HEK293 (cell line): ENCODE data around the gene SLC35F5.

ENCODE experiments used
- CTCF ChIA-PET: fragments of 350-600 bp; formaldehyde crosslinking; extraction: SDS; loops from one replicate; lab custom pipeline; 2021; ENCODE audit warnings: antibody characterized with exemption; lab: Yijun Ruan, JAX
- POLR2A ChIA-PET: fragments of 300-600 bp; formaldehyde crosslinking; extraction: SDS; loops from one replicate; lab custom pipeline; 2020; ENCODE audit warnings: antibody characterized with exemption, inconsistent platforms; lab: Yijun Ruan, JAX
- H3K27ac ChIP-seq: fragments of 200-500 bp; sonication (Bioruptor generic); 2 replicates; pipeline ENCODE4 v1.5.1; 2014; ENCODE audit warnings: low read depth, low read length, control low read depth, inconsistent platforms; ENCODE audit errors: extremely low read depth
- H3K36me3 ChIP-seq, 2 experiments: fragments of 200-500 bp in 1 of 2; sonication (Bioruptor generic) in 1 of 2; 1 replicate in 1 of 2; 2 replicates in 1 of 2; pipeline ENCODE4 v1.5.1; 2014 to 2017; ENCODE audit warnings: inconsistent platforms in 2 of 2, low read length in 2 of 2; ENCODE audit not compliant: control insufficient read depth in 2 of 2, insufficient read depth in 1 of 2
- H3K4me1 ChIP-seq: fragments of 200-500 bp; sonication (Bioruptor generic); 2 replicates; pipeline ENCODE4 v1.5.1; 2014; ENCODE audit warnings: mild to moderate bottlenecking, low read length, inconsistent platforms; ENCODE audit not compliant: control insufficient read depth, insufficient read depth
- H3K4me3 ChIP-seq: 2 replicates; pipeline ENCODE4 v1.5.1; 2011; ENCODE audit warnings: low read depth, mild to moderate bottlenecking, control low read depth, low read length, moderate library complexity
- H3K9me3 ChIP-seq: fragments of 200-500 bp; sonication (Bioruptor generic); 2 replicates; pipeline ENCODE4 v1.5.1; 2014; ENCODE audit warnings: low read depth, low read length, inconsistent platforms; ENCODE audit not compliant: control insufficient read depth, insufficient read depth
- GLI4 ChIP-seq: fragments of 450-650 bp; formaldehyde crosslinking; IDR thresholded peaks from 2 replicates; pipeline ENCODE4 v1.5.1; 2016; ENCODE audit warnings: missing biosample characterization, missing genetic modification characterization
- GLIS2 ChIP-seq: fragments of 450-650 bp; formaldehyde crosslinking; IDR thresholded peaks from 2 replicates; pipeline ENCODE4 v1.5.1; 2016; ENCODE audit warnings: missing biosample characterization, missing genetic modification characterization
- HIC1 ChIP-seq: fragments of 450-650 bp; formaldehyde crosslinking; IDR thresholded peaks from 2 replicates; pipeline ENCODE4 v1.5.1; 2016; ENCODE audit warnings: missing biosample characterization, missing genetic modification characterization
- MZF1 ChIP-seq: fragments of 450-650 bp; formaldehyde crosslinking; IDR thresholded peaks from 2 replicates; pipeline ENCODE4 v1.5.1; 2017; ENCODE audit warnings: missing biosample characterization, missing genetic modification characterization, borderline replicate concordance
- PRDM2 ChIP-seq: fragments of 450-650 bp; formaldehyde crosslinking; IDR thresholded peaks from 2 replicates; pipeline ENCODE4 v1.5.1; 2016; ENCODE audit warnings: missing biosample characterization, missing genetic modification characterization, borderline replicate concordance
- PRDM6 ChIP-seq: fragments of 450-650 bp; formaldehyde crosslinking; IDR thresholded peaks from 2 replicates; pipeline ENCODE4 v1.5.1; 2017; ENCODE audit warnings: missing biosample characterization, missing genetic modification characterization
- SP3 ChIP-seq: fragments of 450-650 bp; formaldehyde crosslinking; IDR thresholded peaks from 2 replicates; pipeline ENCODE4 v1.5.1; 2016; ENCODE audit warnings: missing biosample characterization, missing genetic modification characterization
- ZBTB44 ChIP-seq: fragments of 450-650 bp; IDR thresholded peaks from 2 replicates; pipeline ENCODE4 v1.5.1; 2018; ENCODE audit warnings: missing biosample characterization, mild to moderate bottlenecking, missing genetic modification characterization
- ZNF112 ChIP-seq: fragments of 450-650 bp; formaldehyde crosslinking; IDR thresholded peaks from 2 replicates; pipeline ENCODE4 v1.5.0; 2017; ENCODE audit warnings: missing biosample characterization, missing genetic modification characterization
- ZNF26 ChIP-seq: fragments of 450-650 bp; formaldehyde crosslinking; IDR thresholded peaks from 2 replicates; pipeline ENCODE4 v1.5.1; 2016; ENCODE audit warnings: missing biosample characterization, missing genetic modification characterization
- ZNF266 ChIP-seq: fragments of 450-650 bp; formaldehyde crosslinking; IDR thresholded peaks from 2 replicates; pipeline ENCODE4 v1.5.1; 2016; ENCODE audit warnings: missing biosample characterization, missing genetic modification characterization, low read depth
- ZNF274 ChIP-seq, 2 experiments: fragments of 200-500 bp in 1 of 2; fragments of 450-650 bp in 1 of 2; sonication (Bioruptor generic) in 1 of 2; formaldehyde crosslinking in 1 of 2; IDR thresholded peaks; 2 replicates each; pipeline versions ENCODE4 v1.5.1 to v1.6.1; 2014 to 2016; ENCODE audit warnings: borderline replicate concordance in 1 of 2, inconsistent platforms in 1 of 2, low read length in 1 of 2, missing biosample characterization in 1 of 2, missing genetic modification characterization in 1 of 2
- ZNF449 ChIP-seq: fragments of 450-650 bp; formaldehyde crosslinking; IDR thresholded peaks from 2 replicates; pipeline ENCODE4 v1.5.1; 2017; ENCODE audit warnings: missing biosample characterization, mild to moderate bottlenecking, missing genetic modification characterization, moderate library complexity
- ZNF510 ChIP-seq: fragments of 450-650 bp; formaldehyde crosslinking; IDR thresholded peaks from 2 replicates; pipeline ENCODE4 v1.5.1; 2018; ENCODE audit warnings: mild to moderate bottlenecking, missing genetic modification characterization, missing biosample characterization; ENCODE audit not compliant: insufficient replicate concordance
- ZNF530 ChIP-seq: fragments of 450-650 bp; formaldehyde crosslinking; IDR thresholded peaks from 2 replicates; pipeline ENCODE4 v1.5.1; 2016; ENCODE audit warnings: low read depth, missing biosample characterization, missing genetic modification characterization
- ZSCAN18 ChIP-seq: fragments of 450-650 bp; formaldehyde crosslinking; IDR thresholded peaks from 2 replicates; pipeline ENCODE4 v1.5.1; 2016; ENCODE audit warnings: missing biosample characterization, missing genetic modification characterization
- ZSCAN23 ChIP-seq: fragments of 450-650 bp; formaldehyde crosslinking; IDR thresholded peaks from 2 replicates; pipeline ENCODE4 v1.5.1; 2016; ENCODE audit warnings: missing biosample characterization, missing genetic modification characterization

Gene SLC35F5

GRCh38 chr2:113720167-113720566 lies 36.3 kb downstream of the SLC35F5 start (continued):
- TF ChIP-seq ZNF266: no peak
- TF ChIP-seq ZBTB44 (tag by site-specific recombination): no peak
- no peak for TF ChIP-seq HIC1

- ChIA-PET POLR2A (no interaction called here), CTCF (no interaction called here)
- peaks cover 11 to 44% of the 10 kb centered on the region in 2 experiments for H3K36me3 ChIP-seq
- no peak overlapping the region for H3K27ac ChIP-seq
- no peaks in the 10 kb centered on the region for H3K9me3 ChIP-seq
- no peaks in the 10 kb centered on the region for H3K4me1 ChIP-seq
- H3K4me3 ChIP-seq: no peak overlapping the region
- no peak for TF ChIP-seq ZNF266
- no peak for TF ChIP-seq GLI4 (tag by site-specific recombination)
- TF ChIP-seq MZF1 (tag by site-specific recombination): no peak
- TF ChIP-seq ZNF449: no peak
- no peak for TF ChIP-seq ZNF530 (tag by site-specific recombination)
- TF ChIP-seq ZNF112 (tag by site-specific recombination): no peak
- TF ChIP-seq PRDM2 (tag by site-specific recombination): no peak
- no peak for TF ChIP-seq PRDM6 (tag by site-specific recombination)
- no peak for TF ChIP-seq GLIS2
- TF ChIP-seq ZSCAN23 (tag by site-specific recombination): no peak
- no peak for TF ChIP-seq ZSCAN18 (tag by site-specific recombination)
- no peak for TF ChIP-seq ZNF274 (IDR thresholded peaks at IDR 0.05; ENCODE audit: low read length)
- TF ChIP-seq ZNF274 (tag by site-specific recombination; IDR thresholded peaks at IDR 0.05; ENCODE audit: borderline replicate concordance): no peak
- no peak for TF ChIP-seq ZNF26
- TF ChIP-seq ZNF510 (tag by site-specific recombination): no peak
- TF ChIP-seq SP3 (tag by site-specific recombination): no peak
Measured at GRCh38 chr2:113716291-113716690, 40.2 kb downstream of the SLC35F5 start.
